ENCODE data around the gene DGKG. TPM values are rescaled to one million over a fixed set of nuclear protein-coding genes. Genes with fewer than 3 reads are reported as not detected.
A peak's percentile ranks its signal among the peaks of the same experiment; 100 is the strongest.

The DGKG gene
- total RNA-seq, 1 donor from 2014 or later, result 5.7 TPM

- intact Hi-C loops (cut with DNase I), result loop anchor here (10.0 kb wide), 1 partner anchor 263 kb away; no protein-coding TSS in a partner anchor
- ATAC-seq, result peak; percentile 25 to 33
Observed at GRCh38 chr3:186247821-186248814, 113.9 kb downstream of the DGKG start.

GRCh38 chr3:186246941-186247340 is 115.1 kb downstream of the DGKG start:
- no peak for TF ChIP-seq CTCF (IDR thresholded peaks at IDR 0.05)
- H3K4me1 ChIP-seq, result peaks cover 11% of the 10 kb centered on the region
- ATAC-seq (no peak), DNase-seq (no peak)
- no peaks in the 10 kb centered on the region for H3K36me3 ChIP-seq
- H3K9me3 ChIP-seq, result no peaks in the 10 kb centered on the region
- no peak overlapping the region for H3K27ac ChIP-seq
- no peaks in the 10 kb centered on the region for H3K27me3 ChIP-seq (ENCODE audit: low read depth)
- no peak overlapping the region for H3K4me3 ChIP-seq
- intact Hi-C loops (cut with DNase I), result loop anchor here (10.0 kb wide), 1 partner anchor 262 kb away; no protein-coding TSS in a partner anchor

More at GRCh38 chr3:186247821-186248814, 113.9 kb downstream of the DGKG start:
- Histone ChIP-seq H3K27me3 (ENCODE audit: low read depth) (no peaks in the 10 kb centered on the region), H3K9me3 (no peaks in the 10 kb centered on the region), H3K36me3 (no peaks in the 10 kb centered on the region), H3K27ac (no peak overlapping the region), H3K4me3 (no peak overlapping the region), H3K4me1 (no peaks in the 10 kb centered on the region)
- TF ChIP-seq CTCF (IDR thresholded peaks at IDR 0.05), result no peak
- no peak for DNase-seq

- ATAC-seq (no peak), DNase-seq (no peak)
- intact Hi-C loops (cut with DNase I), result loop anchor here (10.0 kb wide), 1 partner anchor 259 kb away; no protein-coding TSS in a partner anchor
- no peaks in the 10 kb centered on the region for H3K27me3 ChIP-seq (ENCODE audit: low read depth)
- peaks cover 22% of the 10 kb centered on the region for H3K4me1 ChIP-seq
- no peak overlapping the region for H3K4me3 ChIP-seq
- no peaks in the 10 kb centered on the region for H3K36me3 ChIP-seq
- no peak for TF ChIP-seq CTCF (IDR thresholded peaks at IDR 0.05)
- H3K27ac ChIP-seq, result no peak overlapping the region
- H3K9me3 ChIP-seq, result no peaks in the 10 kb centered on the region
Observed at GRCh38 chr3:186244016-186244415, 118.0 kb downstream of the DGKG start.

- intact Hi-C loops (cut with DNase I), result loop anchor here (10.0 kb wide), 1 partner anchor 257 kb away; no protein-coding TSS in a partner anchor
- Histone ChIP-seq H3K36me3 (no peaks in the 10 kb centered on the region), H3K9me3 (no peaks in the 10 kb centered on the region), H3K4me1 (peaks cover 29% of the 10 kb centered on the region), H3K27ac (peak overlapping the region; percentile 12), H3K4me3 (peak overlapping the region; percentile 43), H3K27me3 (ENCODE audit: low read depth) (no peaks in the 10 kb centered on the region)
- TF ChIP-seq CTCF (IDR thresholded peaks at IDR 0.05), result peak; percentile 57
- ATAC-seq, result peak; percentile 89 to 93
- peak; percentile 85 for DNase-seq
Observed at GRCh38 chr3:186241910-186242821, 119.9 kb downstream of the DGKG start.

DNA sequence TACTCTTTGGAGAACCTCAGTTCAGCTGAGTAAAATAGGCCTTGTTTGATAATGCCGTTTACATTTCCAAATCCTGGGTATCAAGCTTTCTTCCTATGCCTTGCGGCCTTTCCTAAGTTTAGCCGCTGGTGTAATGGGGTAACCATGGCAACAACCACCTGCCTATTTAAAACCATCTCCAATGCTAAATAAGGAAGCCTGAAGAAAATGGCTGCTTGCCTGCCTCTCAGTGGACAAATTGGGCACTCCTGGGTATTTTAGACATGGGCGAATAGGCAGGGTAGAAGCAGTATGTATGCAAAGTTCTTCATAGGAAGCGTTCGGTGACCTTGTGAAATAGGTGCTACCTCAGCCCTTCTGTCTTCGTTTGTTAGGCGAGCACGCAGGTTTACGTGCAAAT is 122.7 kb downstream of the DGKG start:
- peak; percentile 6 for TF ChIP-seq CTCF (IDR thresholded peaks at IDR 0.05)
- intact Hi-C loops (cut with DNase I), result no loop called here
- ATAC-seq (peak; percentile 6 to 36), DNase-seq (no peak)
- no peak overlapping the region for H3K4me3 ChIP-seq
- no peaks in the 10 kb centered on the region for H3K9me3 ChIP-seq
- peaks cover 32% of the 10 kb centered on the region for H3K4me1 ChIP-seq
- H3K27ac ChIP-seq, result no peak overlapping the region
- H3K27me3 ChIP-seq (ENCODE audit: low read depth), result no peaks in the 10 kb centered on the region
- H3K36me3 ChIP-seq, result no peaks in the 10 kb centered on the region
